NB4 (cell line): ENCODE measurements around the gene ASF1B.

Experiments
- DNase-seq: peaks from one replicate; pipeline ENCODE4 v3.0.0; 2010; ENCODE audit warnings: low read depth
- H3K4me3 ChIP-seq: one replicate; pipeline ENCODE4 v1.5.1; 2011; ENCODE audit warnings: mild to moderate bottlenecking, low read depth, low read length, moderate library complexity
- CTCF ChIP-seq: IDR thresholded peaks from one replicate; pipeline ENCODE4 v1.5.1; 2012; ENCODE audit warnings: low read depth, low read length
- MAX ChIP-seq: IDR thresholded peaks from 2 replicates; pipeline ENCODE4 v1.6.1; 2011; ENCODE audit warnings: low read depth, low read length
- POLR2A ChIP-seq: IDR thresholded peaks from 2 replicates; pipeline ENCODE4 v1.6.1; 2011; ENCODE audit warnings: mild to moderate bottlenecking; ENCODE audit not compliant: insufficient read length; ENCODE audit errors: extremely low read depth

The ASF1B gene

GRCh38 chr19:14073261-14073924, 63.0 kb downstream of the ASF1B start:
- DNase-seq, result peak; percentile 81
- TF ChIP-seq CTCF, result peak; percentile 15
- TF ChIP-seq MAX, result no peak
- H3K4me3 ChIP-seq, result peak overlapping the region; percentile 47

- peak within 1 kb of the TSS; percentile 47 for H3K4me3 ChIP-seq
- peak; percentile 54 for DNase-seq
- TF ChIP-seq MAX, result 0 out of 2 replicates have a peak, but pooled peaks have one; percentile 5
- no peak for TF ChIP-seq POLR2A
Measured at GRCh38 chr19:14072535-14073260, 63.7 kb downstream of the ASF1B start, which contains the start of gene MISP3. Gene MISP3, plus strand, starts transcription at chr19:14072786. Its CDS starts 524 bp downstream, at chr19:14073310.

DNA sequence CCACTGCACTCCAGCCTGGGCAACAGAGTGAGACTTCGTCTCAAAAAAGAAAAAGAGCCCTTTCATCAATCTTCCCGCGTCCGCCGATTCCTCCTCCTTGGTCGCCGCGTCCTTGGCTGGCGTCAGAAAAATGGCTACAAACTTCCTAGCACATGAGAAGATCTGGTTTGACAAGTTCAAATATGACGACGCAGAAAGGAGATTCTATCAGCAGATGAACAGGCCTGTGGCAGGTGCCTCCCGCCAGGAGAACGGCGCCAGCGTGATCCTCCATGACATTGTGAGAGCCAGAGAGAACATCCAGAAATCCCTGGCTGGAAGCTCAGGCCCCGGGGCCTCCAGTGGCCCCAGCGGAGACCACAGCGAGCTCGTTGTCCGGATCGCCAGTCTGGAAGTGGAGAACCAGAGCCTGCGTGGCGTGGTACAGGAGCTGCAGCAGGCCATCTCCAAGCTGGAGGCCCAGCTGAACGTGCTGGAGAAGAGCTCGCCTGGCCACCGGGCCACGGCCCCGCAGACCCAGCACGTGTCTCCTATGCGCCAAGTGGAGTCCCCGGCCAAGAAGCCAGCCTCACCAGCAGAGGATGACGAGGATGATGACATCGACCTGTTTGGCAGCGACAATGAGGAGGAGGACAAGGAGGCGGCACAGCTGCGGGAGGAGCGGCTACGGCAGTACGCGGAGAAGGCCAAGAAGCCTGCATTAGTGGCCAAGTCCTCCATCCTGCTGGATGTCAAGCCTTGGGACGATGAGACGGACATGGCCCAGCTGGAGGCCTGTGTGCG, 65.9 kb downstream of the ASF1B start:
- DNase-seq, result no peak
- no peak for TF ChIP-seq POLR2A
- no peak for TF ChIP-seq MAX
- no peak overlapping the region for H3K4me3 ChIP-seq
